G401 (cell line): ENCODE data around the gene HIF3A. TPM values are rescaled to one million over a fixed set of nuclear protein-coding genes. Genes with fewer than 3 reads are reported as not detected.

Experiments used
- DNase-seq: peaks from one replicate; pipeline ENCODE4 v3.0.0-alpha.2; 2015; ENCODE audit warnings: low spot score
- in situ Hi-C: cut with HindIII; loops from 2 replicates; pipeline ENCODE4 v1.10.0; 2016; ENCODE audit warnings: low sequenced_read_pairs, mixed read lengths
- total RNA-seq: library from RNA; depleted of rRNA; stranded (reverse); fragments of >200 nt; shearing (Covaris generic); gene quantifications from 2 replicates; pipeline ENCODE4 v1.2.3, GENCODE V29; 2014; rRNA removed

The HIF3A gene
- total RNA-seq, 1 experiment from 2014 or later, result not detected

DNA sequence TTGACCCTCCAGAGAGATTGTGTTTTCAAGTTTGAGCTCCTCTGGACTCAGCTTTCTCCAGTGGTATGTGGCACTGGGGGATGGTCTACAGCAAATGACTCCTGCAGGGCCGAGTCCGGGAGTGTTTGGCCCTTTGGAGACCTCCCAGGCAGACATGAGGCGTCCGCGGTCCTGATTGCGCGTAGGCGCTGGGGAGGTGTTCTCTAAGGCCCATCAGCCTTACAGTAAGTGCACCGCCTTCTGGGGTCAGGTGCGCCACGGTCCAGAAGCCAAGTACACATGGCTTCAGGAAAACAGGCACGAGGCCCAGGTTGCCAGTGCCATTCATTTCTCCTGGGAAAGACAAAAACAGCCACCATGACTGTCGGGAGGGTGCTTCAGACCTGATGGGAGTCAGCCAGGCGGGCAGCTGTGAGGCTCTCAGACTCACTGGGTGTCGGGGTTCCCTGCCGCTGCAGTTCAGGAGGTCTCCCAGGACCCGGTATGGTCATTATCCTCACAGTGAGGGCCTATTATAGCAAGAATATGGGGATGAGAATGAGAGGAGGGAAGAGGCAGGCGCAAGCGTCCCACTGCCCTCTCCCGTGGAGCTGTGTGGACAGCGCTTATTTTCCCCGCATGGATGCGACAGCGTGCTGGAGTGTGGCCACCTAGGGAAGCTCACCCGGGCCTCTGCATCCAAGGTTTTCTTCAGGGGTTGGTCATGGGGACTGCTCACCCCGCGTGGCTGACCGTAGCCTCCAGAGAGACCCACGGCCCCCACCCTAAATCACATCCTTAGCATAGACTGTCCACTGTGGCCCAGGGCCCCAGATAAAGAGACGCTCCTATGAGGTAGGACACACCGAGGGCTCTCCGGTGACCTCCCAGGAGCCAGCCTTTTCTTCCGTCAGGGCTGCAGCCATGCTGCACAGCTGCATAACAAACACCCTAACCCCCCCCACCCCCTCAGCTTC, 94.7 kb downstream of the HIF3A start:
- in situ Hi-C loops, result no loop called here
- DNase-seq, result no peak

DNA sequence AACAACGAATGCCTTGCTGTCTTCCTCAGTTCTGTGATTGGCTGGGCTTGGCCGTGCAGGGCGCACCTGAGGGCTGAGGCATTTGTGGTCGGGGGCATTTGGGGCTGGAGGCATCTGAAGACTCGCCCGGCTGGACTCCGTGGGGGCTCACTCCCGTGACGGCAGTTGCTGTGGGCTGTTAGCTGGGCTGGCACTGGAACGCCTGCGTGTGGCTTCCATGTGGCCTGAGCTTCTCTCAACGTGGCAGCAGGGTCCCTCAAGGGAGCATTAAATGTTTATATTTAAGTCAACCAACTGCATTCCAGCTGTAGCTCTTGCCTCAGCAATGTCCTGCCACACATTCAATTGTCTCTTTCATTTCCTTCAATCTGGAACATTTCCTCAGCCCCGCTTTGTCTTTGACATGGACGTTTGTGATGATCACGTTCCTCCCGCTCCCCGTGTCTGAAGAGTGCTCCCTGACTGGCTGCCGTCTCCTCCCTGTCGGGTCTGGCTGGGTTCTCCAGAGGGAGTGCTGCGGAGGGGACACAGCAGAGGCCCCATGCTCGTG, 95.5 kb downstream of the HIF3A start:
- no peak for DNase-seq
- in situ Hi-C loops, result no loop called here

DNA sequence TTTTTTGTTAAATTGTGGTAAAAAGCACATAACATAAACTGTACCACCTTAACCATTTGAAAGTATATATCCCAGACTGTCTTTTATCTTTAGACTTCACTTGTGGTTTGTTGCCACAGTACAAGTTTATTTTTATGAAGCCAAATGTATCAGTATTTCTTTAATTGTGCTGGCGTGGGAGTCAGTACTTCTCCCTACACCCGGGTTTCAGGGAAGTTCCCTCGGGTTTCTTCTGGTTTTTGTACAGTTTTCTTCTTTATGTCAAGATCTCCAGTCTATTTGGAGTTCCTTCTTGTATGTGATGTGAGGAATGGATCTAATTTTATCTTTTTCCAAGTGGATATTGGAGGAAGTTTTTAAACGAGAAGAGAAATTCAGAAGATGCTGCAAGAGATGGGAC, 96.0 kb downstream of the HIF3A start:
- in situ Hi-C loops, result no loop called here
- no peak for DNase-seq

Other genes starting within 250 kb of the HIF3A start
- gene IGFL3, start 172.4 kb upstream of the HIF3A start, total RNA-seq, result 0.49 and 0.75 TPM in 2 replicates
- 0.47 TPM in 1 of 2 replicates, not detected in the other for gene IGFL2, start 148.8 kb upstream of the HIF3A start, total RNA-seq
- not detected in 2 replicates for gene IGFL1, start 67.3 kb upstream of the HIF3A start, total RNA-seq
- gene PPP5C, start 50.0 kb downstream of the HIF3A start, total RNA-seq, result 125 and 155 TPM in 2 replicates
- gene CCDC8, start 116.5 kb downstream of the HIF3A start, total RNA-seq, result 74.2 and 93.6 TPM in 2 replicates
- not detected in 2 replicates for gene PNMA8C, start 131.9 kb downstream of the HIF3A start, total RNA-seq
- gene PNMA8A, start 174.5 kb downstream of the HIF3A start, total RNA-seq, result 40.3 and 40.5 TPM in 2 replicates
- gene PNMA8B, start 198.8 kb downstream of the HIF3A start, total RNA-seq, result not detected in 2 replicates